EH (cell line): Measurements from ENCODE around the gene RXRG.
A peak's percentile ranks its signal among the peaks of the same experiment; 100 is the strongest.

ENCODE experiments used
- DNase-seq: peaks from one replicate; pipeline ENCODE4 v3.0.0-alpha.2; 2015; ENCODE audit warnings: low read depth

RXRG gene

GRCh38 chr1:165409657-165410358 is 35.1 kb downstream of the RXRG start:
- no peak for DNase-seq

- peak; percentile 41 for DNase-seq
Observed at GRCh38 chr1:165408518-165408917, 36.4 kb downstream of the RXRG start.

GRCh38 chr1:165407398-165407797 is 37.5 kb downstream of the RXRG start:
- DNase-seq, result no peak

GRCh38 chr1:165403835-165404482 is 41.0 kb downstream of the RXRG start:
- peak; percentile 4 for DNase-seq

GRCh38 chr1:165402517-165403111 is 42.3 kb downstream of the RXRG start:
- no peak for DNase-seq

GRCh38 chr1:165397944-165398343 is 47.0 kb downstream of the RXRG start:
- DNase-seq, result peak; percentile 70

- DNase-seq, result no peak
Observed at GRCh38 chr1:165395901-165396300, 49.0 kb downstream of the RXRG start.

- DNase-seq, result no peak
Observed at GRCh38 chr1:165395478-165395877, 49.4 kb downstream of the RXRG start.

GRCh38 chr1:165392634-165393571 is 52.0 kb downstream of the RXRG start:
- peak; percentile 89 for DNase-seq

- DNase-seq, result no peak
Observed at GRCh38 chr1:165389609-165390008, 55.3 kb downstream of the RXRG start.

- no peak for DNase-seq
Observed at GRCh38 chr1:165387961-165388360, 57.0 kb downstream of the RXRG start.

- DNase-seq, result no peak
Observed at GRCh38 chr1:165387505-165387904, 57.4 kb downstream of the RXRG start.

- no peak for DNase-seq
Observed at GRCh38 chr1:165383599-165384405, 61.1 kb downstream of the RXRG start.

- peak; percentile 73 for DNase-seq
Observed at GRCh38 chr1:165383067-165383466, 61.9 kb downstream of the RXRG start.

GRCh38 chr1:165381745-165382505 is 63.0 kb downstream of the RXRG start:
- peak; percentile 45 for DNase-seq

- peak; percentile 46 for DNase-seq
Observed at GRCh38 chr1:165376811-165377311, 68.1 kb downstream of the RXRG start.

GRCh38 chr1:165376041-165376810 is 68.7 kb downstream of the RXRG start:
- peak; percentile 84 for DNase-seq

GRCh38 chr1:165375623-165376022 is 69.3 kb downstream of the RXRG start:
- DNase-seq, result no peak

- DNase-seq, result peak; percentile 21
Observed at GRCh38 chr1:165371588-165372225, 73.2 kb downstream of the RXRG start.
